CD4-positive, CD25-positive, alpha-beta regulatory T cell (primary cell): ENCODE data around the gene ARHGEF28. TPM values are rescaled to one million over a fixed set of nuclear protein-coding genes. Genes with fewer than 3 reads are reported as not detected.
A peak's percentile ranks its signal among the peaks of the same experiment; 100 is the strongest.

Experiments used
- ATAC-seq, 2 donors: fragments of 150-1000 bp; cut with Tn5 transposase; one replicate each; pipeline ENCODE4 v1.10.0; 2021; ENCODE audit warnings: low read depth in 2 of 2, moderate number of reproducible peaks in 2 of 2, moderate library complexity in 1 of 2
- DNase-seq, 3 donors: peaks; one replicate each; pipeline versions ENCODE4 v3.0.0 to v3.0.0-alpha.2; 2012 to 2022; ENCODE audit warnings: mixed read lengths in 1 of 3
- H3K27ac ChIP-seq: one replicate; pipeline ENCODE4 v1.7.0; 2013; ENCODE audit warnings: mild to moderate bottlenecking, low read length; ENCODE audit not compliant: insufficient read depth, poor library complexity, severe bottlenecking
- H3K27me3 ChIP-seq: one replicate; pipeline ENCODE4 v1.7.0; 2013; ENCODE audit warnings: low read length; ENCODE audit not compliant: control insufficient read depth, insufficient read depth
- H3K36me3 ChIP-seq: one replicate; pipeline ENCODE4 v1.7.0; 2013; ENCODE audit warnings: mild to moderate bottlenecking, low read length, moderate library complexity; ENCODE audit not compliant: control insufficient read depth, insufficient read depth
- H3K4me1 ChIP-seq: 2 replicates; pipeline ENCODE4 v1.7.0; 2013; ENCODE audit warnings: mild to moderate bottlenecking, low read length; ENCODE audit not compliant: insufficient read depth, control insufficient read depth, poor library complexity, severe bottlenecking
- H3K4me3 ChIP-seq: one replicate; pipeline ENCODE4 v1.7.0; 2013; ENCODE audit warnings: low read depth, mild to moderate bottlenecking, low read length, moderate library complexity
- H3K9me3 ChIP-seq, 2 experiments: 1 replicate in 1 of 2; 2 replicates in 1 of 2; pipeline ENCODE4 v1.7.0; 2013; ENCODE audit warnings: low read length in 2 of 2, mild to moderate bottlenecking in 1 of 2, moderate library complexity in 1 of 2; ENCODE audit not compliant: control insufficient read depth in 2 of 2
- H3K27ac Mint-ChIP-seq, 3 donors: one replicate each; pipeline ENCODE4 v1.8.0; 2020 to 2022; ENCODE audit warnings: mild to moderate bottlenecking in 3 of 3, mixed read lengths in 3 of 3, moderate library complexity in 2 of 3
- H3K27me3 Mint-ChIP-seq: one replicate; pipeline ENCODE4 v1.8.0; 2022; ENCODE audit warnings: mild to moderate bottlenecking, mixed read lengths
- H3K36me3 Mint-ChIP-seq: one replicate; pipeline ENCODE4 v1.8.0; 2020; ENCODE audit warnings: mixed read lengths
- H3K4me1 Mint-ChIP-seq, 4 donors: one replicate each; pipeline ENCODE4 v1.8.0; 2020 to 2022; ENCODE audit warnings: mixed read lengths in 4 of 4, mild to moderate bottlenecking in 1 of 4
- H3K4me3 Mint-ChIP-seq, 4 donors: one replicate each; pipeline ENCODE4 v1.8.0; 2020 to 2022; ENCODE audit warnings: mild to moderate bottlenecking in 4 of 4, mixed read lengths in 4 of 4, moderate library complexity in 3 of 4
- H3K9me3 Mint-ChIP-seq, 7 donors: one replicate each; pipeline ENCODE4 v1.8.0; 2020 to 2022; ENCODE audit warnings: mixed read lengths in 7 of 7, mild to moderate bottlenecking in 3 of 7, moderate library complexity in 2 of 7
- polyA plus RNA-seq, 4 donors: library from polyadenylated mRNA; unstranded; fragments of 300-500 nt; fragmentation: Illumina TruSeq; gene quantifications; one replicate each; pipeline ENCODE4 v1.2.3, GENCODE V29; 2021
- total RNA-seq: library from RNA; stranded (reverse); gene quantifications from one replicate; pipeline ENCODE4 v1.2.3, GENCODE V29; 2022

ARHGEF28 gene
- total and polyA plus RNA-seq, 5 donors from 2014 or later = not detected

DNA sequence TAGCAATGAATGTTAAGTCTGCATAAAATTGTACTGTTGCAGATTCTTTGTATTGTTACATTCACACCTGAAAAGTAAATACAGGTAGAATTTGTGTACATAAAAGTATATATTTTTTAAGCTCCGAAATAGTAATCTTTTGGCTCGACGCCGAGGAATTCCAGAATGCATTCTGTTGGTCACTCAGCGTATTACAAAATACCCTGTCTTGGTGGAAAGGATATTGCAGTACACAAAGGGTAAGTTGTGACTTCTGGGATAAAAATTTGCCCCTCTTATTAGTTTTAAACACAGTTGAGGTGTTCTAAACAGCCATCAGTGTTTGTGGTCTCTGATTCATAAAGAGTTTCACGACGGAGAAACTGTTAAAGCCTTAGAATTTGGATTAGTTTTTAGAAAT lies 257.6 kb downstream of the ARHGEF28 start:
- no peak for DNase-seq
- Mint-ChIP-seq H3K36me3 (no peaks in the 10 kb centered on the region), H3K27me3 (peaks cover 29% of the 10 kb centered on the region), H3K9me3 (peaks cover 0 to 2% (median 0%) of the 10 kb centered on the region in 7 donors), H3K4me3 (no peak overlapping the region), H3K27ac (no peak overlapping the region), H3K4me1 (no peaks in the 10 kb centered on the region)
- no peak for ATAC-seq
- Histone ChIP-seq H3K4me3 (no peak overlapping the region), H3K27me3 (peaks cover 14% of the 10 kb centered on the region), H3K4me1 (no peaks in the 10 kb centered on the region), H3K36me3 (no peaks in the 10 kb centered on the region), H3K9me3 (no peaks in the 10 kb centered on the region), H3K27ac (no peak overlapping the region)

DNA sequence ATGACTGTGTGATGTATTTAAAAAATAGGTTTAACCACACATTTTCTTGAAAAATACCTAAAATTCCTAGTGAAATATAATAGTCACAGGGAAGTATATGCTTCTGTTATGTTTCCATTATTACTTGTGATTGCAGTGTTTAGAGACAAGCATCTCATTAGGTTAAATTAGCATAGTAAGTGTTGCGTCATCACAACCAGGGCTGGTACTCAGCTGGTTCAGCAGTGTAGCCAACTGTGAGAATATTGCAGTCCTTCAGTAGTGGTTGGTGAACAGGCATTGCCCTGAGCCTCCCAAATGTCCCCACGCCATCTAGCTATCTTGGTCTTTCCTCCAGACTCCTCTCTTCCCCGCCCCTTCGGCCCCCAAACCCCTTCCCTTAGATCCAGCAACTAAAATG lies 261.7 kb downstream of the ARHGEF28 start:
- H3K27me3 ChIP-seq = peaks cover 16% of the 10 kb centered on the region
- H3K4me3 Mint-ChIP-seq = no peak overlapping the region
- H3K4me1 ChIP-seq = no peaks in the 10 kb centered on the region
- no peaks in the 10 kb centered on the region for H3K36me3 Mint-ChIP-seq
- DNase-seq (no peak), ATAC-seq (no peak)
- no peaks in the 10 kb centered on the region for H3K4me1 Mint-ChIP-seq
- H3K4me3 ChIP-seq = no peak overlapping the region
- no peaks in the 10 kb centered on the region for H3K9me3 ChIP-seq
- H3K9me3 Mint-ChIP-seq = peaks cover 0 to 3% (median 0%) of the 10 kb centered on the region in 7 donors
- no peak overlapping the region for H3K27ac ChIP-seq
- no peak overlapping the region for H3K27ac Mint-ChIP-seq
- peaks cover 23% of the 10 kb centered on the region for H3K27me3 Mint-ChIP-seq
- no peaks in the 10 kb centered on the region for H3K36me3 ChIP-seq

DNA sequence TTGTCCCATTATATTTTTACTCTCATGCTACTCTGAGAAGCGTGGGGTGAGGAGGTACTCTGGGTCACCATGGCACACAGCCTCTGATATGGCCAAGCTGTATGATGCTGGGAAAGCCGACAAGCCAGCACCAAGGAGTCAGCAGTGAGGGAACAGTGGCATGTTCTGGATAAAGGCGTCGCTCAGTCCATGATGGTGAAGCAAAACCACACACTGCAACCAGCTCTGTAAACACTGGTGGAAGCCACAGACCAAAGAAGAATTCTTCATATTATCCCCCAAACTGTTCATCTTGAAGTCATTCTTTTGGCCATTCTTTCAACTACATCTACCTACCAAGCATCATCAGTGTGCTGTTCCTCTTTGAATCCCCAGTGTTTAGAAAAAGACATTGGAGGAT lies 264.6 kb downstream of the ARHGEF28 start:
- H3K4me1 ChIP-seq = no peaks in the 10 kb centered on the region
- no peak for ATAC-seq

DNA sequence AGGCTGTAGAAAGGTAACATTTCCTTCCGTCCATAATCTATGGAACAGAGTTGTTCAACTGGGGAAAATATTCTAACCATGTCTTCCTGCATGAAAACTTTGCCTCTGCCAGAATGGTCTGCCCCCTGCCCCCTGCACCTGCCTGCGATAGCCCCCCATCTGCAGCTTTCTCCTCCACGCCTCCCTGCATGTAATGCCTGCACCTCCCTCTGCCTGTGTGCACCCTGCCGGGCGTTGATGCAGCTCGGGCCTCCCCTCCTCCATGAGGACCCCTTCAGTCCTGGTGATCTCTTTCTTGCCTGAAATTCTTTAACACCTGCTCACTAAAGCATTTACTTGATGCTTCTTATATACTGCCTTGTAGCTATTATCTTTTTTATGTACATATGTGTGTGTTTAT lies 266.2 kb downstream of the ARHGEF28 start:
- H3K27me3 Mint-ChIP-seq = peaks cover 20% of the 10 kb centered on the region
- no peaks in the 10 kb centered on the region for H3K36me3 ChIP-seq
- H3K9me3 ChIP-seq = no peaks in the 10 kb centered on the region
- no peak overlapping the region for H3K4me3 ChIP-seq
- no peak overlapping the region for H3K27ac ChIP-seq
- peaks cover 0 to 4% (median 0%) of the 10 kb centered on the region in 7 donors for H3K9me3 Mint-ChIP-seq
- H3K4me1 Mint-ChIP-seq = no peaks in the 10 kb centered on the region
- no peak overlapping the region for H3K27ac Mint-ChIP-seq
- peaks cover 10% of the 10 kb centered on the region for H3K27me3 ChIP-seq
- no peak overlapping the region for H3K4me3 Mint-ChIP-seq
- ATAC-seq (no peak), DNase-seq (no peak)
- H3K36me3 Mint-ChIP-seq = no peaks in the 10 kb centered on the region
- no peaks in the 10 kb centered on the region for H3K4me1 ChIP-seq

More for the DNA sequence above, 264.6 kb downstream of the ARHGEF28 start:
- Mint-ChIP-seq H3K4me1 (no peaks in the 10 kb centered on the region), H3K9me3 (peaks cover 0 to 4% (median 0%) of the 10 kb centered on the region in 7 donors), H3K4me3 (no peak overlapping the region), H3K36me3 (no peaks in the 10 kb centered on the region), H3K27ac (no peak overlapping the region), H3K27me3 (peaks cover 23% of the 10 kb centered on the region)
- H3K4me3 ChIP-seq = no peak overlapping the region
- H3K27ac ChIP-seq = no peak overlapping the region
- H3K9me3 ChIP-seq = no peaks in the 10 kb centered on the region
- no peak for DNase-seq
- no peaks in the 10 kb centered on the region for H3K36me3 ChIP-seq
- peaks cover 16% of the 10 kb centered on the region for H3K27me3 ChIP-seq

- Histone ChIP-seq H3K36me3 (no peaks in the 10 kb centered on the region), H3K4me3 (no peak overlapping the region), H3K27ac (no peak overlapping the region), H3K27me3 (peaks cover 7% of the 10 kb centered on the region), H3K4me1 (no peaks in the 10 kb centered on the region), H3K9me3 (no peaks in the 10 kb centered on the region)
- Mint-ChIP-seq H3K27me3 (peaks cover 22% of the 10 kb centered on the region), H3K36me3 (no peaks in the 10 kb centered on the region), H3K4me3 (no peak overlapping the region), H3K9me3 (peaks cover 0 to 4% (median 0%) of the 10 kb centered on the region in 7 donors), H3K27ac (no peak overlapping the region), H3K4me1 (no peaks in the 10 kb centered on the region)
- ATAC-seq (no peak), DNase-seq (no peak)
Observed at GRCh38 chr5:73892806-73893205, 266.8 kb downstream of the ARHGEF28 start.

DNA sequence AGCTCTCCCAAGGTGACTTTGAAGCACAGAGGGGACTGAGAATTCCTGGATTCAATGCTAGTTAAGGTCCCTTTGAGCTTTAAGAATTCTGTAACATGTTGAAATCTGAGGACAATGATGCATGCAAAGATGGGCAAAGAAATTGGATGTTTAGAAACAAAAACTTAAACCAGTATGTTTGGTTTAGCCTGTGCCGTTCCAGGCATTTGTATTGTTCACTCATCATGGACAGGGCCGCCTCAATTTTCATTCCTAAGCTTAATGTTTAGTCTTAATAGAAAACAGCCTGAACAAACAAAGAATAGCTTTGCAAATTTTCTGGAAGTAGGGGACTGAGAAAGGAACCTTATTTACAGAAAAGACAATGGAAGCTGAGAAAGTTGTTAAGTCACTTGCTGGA lies 267.8 kb downstream of the ARHGEF28 start:
- Histone ChIP-seq H3K4me3 (no peak overlapping the region), H3K9me3 (no peaks in the 10 kb centered on the region), H3K4me1 (no peaks in the 10 kb centered on the region), H3K27ac (no peak overlapping the region), H3K27me3 (peaks cover 5% of the 10 kb centered on the region), H3K36me3 (no peaks in the 10 kb centered on the region)
- Mint-ChIP-seq H3K27me3 (peaks cover 17% of the 10 kb centered on the region), H3K9me3 (peaks cover 0 to 4% (median 0%) of the 10 kb centered on the region in 7 donors), H3K27ac (peak overlapping the region in 1 of 3 donors; percentile 62), H3K4me3 (no peak overlapping the region), H3K36me3 (no peaks in the 10 kb centered on the region), H3K4me1 (no peaks in the 10 kb centered on the region)
- ATAC-seq = no peak
- DNase-seq = no peak

GRCh38 chr5:73894860-73895259 lies 268.9 kb downstream of the ARHGEF28 start:
- no peak overlapping the region for H3K4me3 ChIP-seq
- DNase-seq (no peak), ATAC-seq (no peak)
- H3K4me1 ChIP-seq = no peaks in the 10 kb centered on the region
- Mint-ChIP-seq H3K4me1 (no peaks in the 10 kb centered on the region), H3K27me3 (peaks cover 19% of the 10 kb centered on the region), H3K27ac (no peak overlapping the region), H3K9me3 (peaks cover 0 to 4% (median 0%) of the 10 kb centered on the region in 7 donors), H3K4me3 (no peak overlapping the region), H3K36me3 (no peaks in the 10 kb centered on the region)
- H3K27ac ChIP-seq = no peak overlapping the region
- no peaks in the 10 kb centered on the region for H3K36me3 ChIP-seq
- no peaks in the 10 kb centered on the region for H3K9me3 ChIP-seq
- H3K27me3 ChIP-seq = peaks cover 6% of the 10 kb centered on the region

- peaks cover 25% of the 10 kb centered on the region for H3K27me3 Mint-ChIP-seq
- H3K4me3 Mint-ChIP-seq = no peak overlapping the region
- H3K9me3 ChIP-seq = no peaks in the 10 kb centered on the region
- H3K27me3 ChIP-seq = peaks cover 6% of the 10 kb centered on the region
- H3K4me3 ChIP-seq = no peak overlapping the region
- H3K4me1 ChIP-seq = no peaks in the 10 kb centered on the region
- H3K9me3 Mint-ChIP-seq = peaks cover 0 to 4% (median 0%) of the 10 kb centered on the region in 7 donors
- no peaks in the 10 kb centered on the region for H3K36me3 ChIP-seq
- H3K27ac Mint-ChIP-seq = no peak overlapping the region
- no peak overlapping the region for H3K27ac ChIP-seq
- DNase-seq (no peak), ATAC-seq (no peak)
- no peaks in the 10 kb centered on the region for H3K4me1 Mint-ChIP-seq
- H3K36me3 Mint-ChIP-seq = no peaks in the 10 kb centered on the region
Observed at GRCh38 chr5:73895471-73895870, 269.5 kb downstream of the ARHGEF28 start.
